ENCODE measurements around the gene COL8A1.
A peak's percentile ranks its signal among the peaks of the same experiment; 100 is the strongest.

The COL8A1 gene

DNA sequence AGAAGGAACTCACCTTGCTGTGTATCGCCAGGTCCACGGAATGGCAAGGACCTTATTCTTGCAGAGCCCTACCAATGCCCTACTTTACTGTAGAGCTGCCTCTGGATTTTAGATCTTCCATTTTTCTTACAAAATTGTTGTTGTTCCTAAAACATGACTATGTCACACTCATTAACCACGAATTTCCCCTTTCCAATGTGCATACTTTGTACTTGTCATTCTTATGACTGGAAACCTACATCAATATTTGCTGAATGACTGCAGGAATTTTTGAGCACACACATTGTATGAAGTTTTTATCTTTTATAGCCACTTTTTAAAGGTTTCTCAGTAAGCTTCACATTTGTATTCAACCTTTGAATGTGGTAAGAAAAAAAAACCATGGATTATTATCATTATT lies 143.4 kb downstream of the COL8A1 start:
- no peak for DNase-seq (ENCODE audit: extremely low read depth in 1 of 2, low read depth in 1 of 2)

DNA sequence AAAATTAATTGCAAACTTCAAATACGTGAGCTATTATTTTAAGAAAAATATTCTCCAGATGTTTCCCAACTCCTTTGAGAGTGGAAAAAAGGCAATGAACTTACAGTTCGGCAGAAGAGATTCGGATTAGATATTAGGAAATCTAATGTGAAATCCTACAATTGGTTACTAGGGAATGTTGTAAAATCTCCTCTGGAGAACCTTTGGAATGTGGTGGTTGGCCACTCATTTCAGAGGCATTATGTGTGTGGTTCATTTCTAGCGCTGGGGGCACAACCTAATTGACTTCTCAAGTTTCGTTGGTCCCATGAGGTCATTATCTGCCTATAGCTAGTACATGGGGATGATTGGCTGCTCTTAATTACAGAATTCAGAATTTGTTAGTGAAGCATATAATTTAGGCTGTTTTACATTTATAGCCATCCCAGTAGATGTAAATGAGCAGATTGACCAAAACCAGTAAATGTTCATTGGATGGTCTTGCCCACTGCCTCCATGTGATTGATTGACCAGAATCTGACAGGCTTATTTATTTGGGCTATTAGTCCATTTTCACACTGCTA lies 144.7 kb downstream of the COL8A1 start:
- no peak for DNase-seq (ENCODE audit: extremely low read depth in 1 of 2, low read depth in 1 of 2)

DNA sequence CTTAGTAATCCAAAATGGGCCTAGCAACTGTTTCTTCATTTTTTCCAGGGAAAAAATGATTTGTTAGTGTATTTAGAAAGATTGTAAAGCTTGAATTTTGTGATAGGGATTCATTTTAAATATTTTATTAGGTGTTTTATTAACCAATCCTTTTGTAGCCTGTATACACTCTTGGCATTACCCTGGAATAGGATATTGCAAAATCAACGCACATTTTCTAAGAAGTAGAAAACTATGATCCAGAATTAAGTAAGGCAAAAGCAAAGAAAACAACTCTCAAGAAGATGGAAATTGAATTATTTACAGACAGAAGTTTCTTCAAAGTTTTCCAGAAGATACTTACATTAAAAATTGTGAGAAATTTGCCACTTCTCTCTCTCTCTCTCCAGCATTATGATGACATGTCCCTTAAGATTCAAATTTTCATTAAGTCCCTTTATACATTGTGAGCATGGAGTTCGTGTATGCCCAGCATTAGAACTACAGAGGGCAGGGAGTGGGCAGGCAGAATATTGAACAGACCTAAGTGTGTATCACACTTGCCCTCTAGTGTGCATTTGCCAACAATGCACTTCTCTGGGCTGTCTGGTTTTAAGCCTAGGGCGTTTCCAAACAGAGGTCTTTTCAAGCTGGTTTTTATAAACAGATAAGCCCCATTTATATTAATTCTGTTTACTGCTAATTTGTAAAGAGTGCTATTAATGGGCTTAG lies 150.8 kb downstream of the COL8A1 start:
- no peak for DNase-seq (ENCODE audit: extremely low read depth in 1 of 2, low read depth in 1 of 2)

DNA sequence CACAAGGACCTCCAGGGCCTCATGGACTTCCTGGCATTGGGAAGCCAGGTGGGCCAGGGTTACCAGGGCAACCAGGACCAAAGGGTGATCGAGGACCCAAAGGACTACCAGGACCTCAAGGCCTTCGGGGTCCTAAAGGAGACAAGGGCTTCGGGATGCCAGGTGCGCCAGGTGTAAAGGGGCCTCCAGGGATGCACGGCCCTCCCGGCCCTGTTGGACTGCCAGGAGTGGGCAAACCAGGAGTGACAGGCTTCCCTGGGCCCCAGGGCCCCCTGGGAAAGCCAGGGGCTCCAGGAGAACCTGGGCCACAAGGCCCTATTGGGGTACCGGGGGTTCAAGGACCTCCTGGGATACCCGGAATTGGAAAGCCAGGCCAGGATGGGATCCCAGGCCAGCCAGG lies 156.1 kb downstream of the COL8A1 start:
- no peak for DNase-seq (ENCODE audit: extremely low read depth in 1 of 2, low read depth in 1 of 2)

DNA sequence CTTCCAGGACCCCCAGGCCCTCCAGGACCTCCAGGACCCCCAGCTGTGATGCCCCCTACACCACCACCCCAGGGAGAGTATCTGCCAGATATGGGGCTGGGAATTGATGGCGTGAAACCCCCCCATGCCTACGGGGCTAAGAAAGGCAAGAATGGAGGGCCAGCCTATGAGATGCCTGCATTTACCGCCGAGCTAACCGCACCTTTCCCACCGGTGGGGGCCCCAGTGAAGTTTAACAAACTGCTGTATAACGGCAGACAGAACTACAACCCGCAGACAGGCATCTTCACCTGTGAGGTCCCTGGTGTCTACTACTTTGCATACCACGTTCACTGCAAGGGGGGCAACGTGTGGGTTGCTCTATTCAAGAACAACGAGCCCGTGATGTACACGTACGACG lies 157.2 kb downstream of the COL8A1 start:
- no peak for DNase-seq (ENCODE audit: extremely low read depth in 1 of 2, low read depth in 1 of 2)

DNA sequence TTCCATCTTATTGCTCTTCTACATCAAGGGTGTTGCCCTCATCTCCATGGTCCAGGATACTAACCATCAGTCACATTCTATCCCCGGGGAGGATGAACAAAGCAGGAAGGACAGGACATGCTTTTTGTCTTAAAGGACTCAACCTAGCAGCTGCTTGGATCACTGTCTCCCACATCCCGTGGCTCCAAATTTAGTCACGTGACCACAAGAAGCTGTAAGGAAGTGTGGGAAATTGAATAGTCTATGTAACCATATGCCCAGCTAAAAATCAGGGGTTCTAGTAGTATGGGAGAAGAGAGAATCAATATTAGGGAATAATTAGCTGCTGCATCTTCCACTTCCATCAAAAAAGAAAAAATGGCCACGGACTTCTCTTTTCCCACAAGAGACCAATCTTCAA lies 161.0 kb downstream of the COL8A1 start:
- DNase-seq (ENCODE audit: extremely low read depth in 1 of 2, low read depth in 1 of 2), result no peak

DNA sequence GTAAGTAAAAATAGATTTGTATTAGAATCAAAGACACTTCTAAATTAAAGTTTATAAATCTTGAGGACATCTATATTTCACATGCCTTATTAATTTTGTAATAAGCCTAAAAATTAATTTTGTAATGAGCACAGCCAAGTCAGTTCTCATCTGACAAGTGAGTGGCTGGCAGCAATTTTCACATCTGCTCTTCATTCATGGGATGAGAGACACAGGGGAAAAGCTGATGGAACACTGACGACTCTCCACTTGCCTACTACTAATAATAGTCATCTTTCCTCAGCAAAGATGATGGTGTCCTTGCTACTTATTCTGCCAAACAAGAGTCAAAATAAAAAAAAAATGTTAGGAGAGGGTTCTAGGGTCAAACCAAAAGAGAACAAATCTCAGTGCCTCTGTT lies 164.9 kb downstream of the COL8A1 start:
- DNase-seq (ENCODE audit: extremely low read depth in 1 of 2, low read depth in 1 of 2), result no peak

DNA sequence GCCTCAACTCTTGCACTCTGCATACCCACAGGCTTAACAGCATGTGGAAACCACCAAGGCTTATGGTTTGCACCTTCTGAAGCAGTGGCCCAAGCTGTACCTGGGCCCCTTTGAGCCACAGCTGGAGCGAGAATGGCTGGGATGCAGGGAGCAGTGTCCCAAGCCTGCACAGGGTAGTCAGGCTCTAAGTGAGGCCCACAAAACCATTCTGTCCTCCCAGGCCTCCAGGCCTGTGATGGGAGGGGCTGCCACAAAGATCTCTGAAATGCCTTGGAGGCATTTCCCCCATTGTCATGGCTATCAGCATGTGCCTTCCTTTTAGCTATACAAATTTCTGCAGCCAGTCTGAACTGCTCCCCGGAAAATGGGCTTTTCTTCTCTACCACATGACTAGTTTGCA lies 166.8 kb downstream of the COL8A1 start:
- DNase-seq (ENCODE audit: extremely low read depth in 1 of 2, low read depth in 1 of 2), result no peak

DNA sequence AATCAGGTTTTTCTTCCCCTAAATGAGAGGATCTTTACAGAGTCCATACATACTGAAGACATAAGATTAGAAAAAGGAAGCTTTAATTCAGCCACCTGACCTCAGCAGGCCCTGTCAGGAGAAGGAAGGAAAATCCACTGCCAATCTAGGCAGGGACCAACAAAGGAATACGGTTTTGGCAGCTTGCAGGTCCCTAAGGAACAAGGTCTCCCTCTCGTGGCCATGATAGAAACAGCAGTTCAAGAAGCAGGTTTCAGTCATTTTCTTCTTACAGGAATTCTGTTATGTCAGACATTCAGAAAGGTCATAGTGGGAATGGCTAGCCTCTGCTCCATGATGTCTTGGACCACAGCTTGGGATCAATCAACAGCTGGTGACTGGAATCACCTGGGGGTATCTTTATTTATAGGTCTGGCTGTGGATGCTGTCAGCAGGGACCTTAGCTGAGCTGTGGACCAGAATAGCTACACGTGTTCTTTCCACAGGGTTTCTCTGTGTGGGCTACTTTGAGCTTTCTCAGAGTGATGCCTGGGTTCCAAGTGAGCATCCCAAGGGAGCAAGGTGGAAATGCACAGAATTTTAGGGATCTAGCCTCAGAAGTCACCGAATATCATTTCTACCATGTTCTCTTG lies 169.9 kb downstream of the COL8A1 start:
- DNase-seq (ENCODE audit: extremely low read depth in 1 of 2, low read depth in 1 of 2), result no peak

DNA sequence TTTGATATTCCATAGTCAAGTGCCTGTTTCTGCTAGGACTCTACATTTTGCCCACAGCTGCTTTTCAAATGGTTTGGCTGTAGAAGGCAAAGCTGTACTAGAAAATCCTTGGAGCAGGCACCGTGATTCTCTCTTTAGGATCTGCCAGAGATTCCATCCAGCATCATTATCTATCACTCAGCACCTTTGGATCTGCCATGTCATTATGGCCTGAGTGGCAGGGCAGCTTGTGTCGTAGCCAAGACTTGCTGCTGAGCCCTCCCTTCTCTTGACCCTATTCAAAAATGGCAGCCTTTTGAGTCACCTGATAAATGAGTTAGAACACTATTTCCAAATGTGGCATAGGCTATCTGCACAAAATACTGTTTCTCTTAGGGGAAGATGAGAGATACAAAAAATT lies 171.2 kb downstream of the COL8A1 start:
- no peak for DNase-seq (ENCODE audit: extremely low read depth in 1 of 2, low read depth in 1 of 2)

DNA sequence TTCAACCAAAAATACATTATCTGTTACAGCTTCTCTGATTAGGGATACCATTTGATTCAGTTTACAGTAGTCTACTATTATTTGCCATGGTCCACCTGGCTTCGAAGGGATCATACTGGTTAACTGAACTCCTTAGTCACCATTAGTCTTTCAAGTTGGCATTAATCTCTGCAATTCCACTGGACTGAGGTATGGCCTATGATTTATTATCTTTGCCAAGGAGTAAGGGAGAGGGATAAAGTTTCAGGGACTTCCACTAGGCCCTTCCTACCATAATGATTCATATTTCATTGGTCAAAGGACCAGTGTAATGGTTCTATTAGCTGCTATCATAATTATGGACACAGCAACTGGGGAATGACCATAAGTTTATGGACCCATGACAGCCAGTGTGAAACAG lies 172.0 kb downstream of the COL8A1 start:
- DNase-seq (ENCODE audit: extremely low read depth in 1 of 2, low read depth in 1 of 2), result no peak

DNA sequence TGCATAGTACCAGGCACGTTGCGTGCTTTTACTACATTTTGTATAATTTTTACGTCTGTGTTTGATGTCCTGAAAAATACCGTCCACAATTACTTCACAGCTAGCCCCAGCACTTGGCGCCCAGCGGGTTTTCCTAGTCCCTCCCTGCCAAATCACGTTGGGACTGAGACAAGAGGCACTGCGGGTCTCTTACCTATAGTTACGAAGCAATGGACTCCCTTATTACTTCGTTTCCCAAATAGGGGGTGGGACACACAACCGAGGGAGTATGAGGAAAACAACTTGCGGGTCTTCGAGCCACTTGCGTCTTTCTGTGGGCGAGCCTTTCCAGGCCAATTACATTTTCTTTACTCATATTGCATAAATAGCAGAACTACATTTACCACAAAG lies 178.6 kb downstream of the COL8A1 start:
- DNase-seq (ENCODE audit: extremely low read depth in 1 of 2, low read depth in 1 of 2), result no peak

DNA sequence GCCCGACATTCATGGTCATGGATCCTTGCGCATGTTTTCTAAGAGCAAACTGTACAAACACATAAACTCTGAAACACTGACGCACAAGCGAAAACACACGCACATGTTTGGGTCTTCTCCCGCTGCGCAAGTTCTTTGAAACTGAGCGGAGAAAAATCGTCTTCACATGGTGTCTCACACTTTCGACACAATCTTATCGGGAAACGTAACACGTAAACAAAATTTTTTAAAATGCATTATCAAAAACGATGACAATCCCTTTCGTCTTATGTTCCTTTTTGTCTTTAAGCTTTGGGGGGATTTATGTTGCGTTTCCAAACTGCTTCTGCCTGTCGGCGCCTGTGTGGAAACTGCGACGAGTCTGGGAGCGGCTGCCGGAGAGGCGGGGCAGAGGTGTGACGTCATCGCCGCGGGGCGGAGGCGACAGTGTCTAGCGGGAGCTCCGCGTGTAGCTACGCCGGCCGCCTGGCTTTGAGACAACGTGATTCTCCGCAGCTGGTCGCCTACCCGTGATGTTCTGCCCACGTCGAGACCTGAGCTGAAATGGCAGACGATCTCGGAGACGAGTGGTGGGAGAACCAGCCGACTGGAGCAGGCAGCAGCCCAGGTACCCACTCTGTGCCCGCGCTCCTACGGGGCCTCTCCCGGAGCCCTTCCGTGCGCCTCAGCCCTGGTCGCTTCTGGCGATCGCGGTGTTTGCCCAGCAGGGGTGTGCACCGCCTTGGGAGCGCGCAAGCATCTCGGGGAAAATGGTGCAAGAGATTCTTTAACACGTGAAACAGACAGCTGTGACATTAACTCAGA lies 179.2 kb downstream of the COL8A1 start, which contains the start of gene CMSS1:
TSS of gene CMSS1 (plus strand) at position 426 of the 804 bp plus-strand sequence.
- peak; percentile 87 to 94 for DNase-seq (ENCODE audit: extremely low read depth in 1 of 2, low read depth in 1 of 2)

DNA sequence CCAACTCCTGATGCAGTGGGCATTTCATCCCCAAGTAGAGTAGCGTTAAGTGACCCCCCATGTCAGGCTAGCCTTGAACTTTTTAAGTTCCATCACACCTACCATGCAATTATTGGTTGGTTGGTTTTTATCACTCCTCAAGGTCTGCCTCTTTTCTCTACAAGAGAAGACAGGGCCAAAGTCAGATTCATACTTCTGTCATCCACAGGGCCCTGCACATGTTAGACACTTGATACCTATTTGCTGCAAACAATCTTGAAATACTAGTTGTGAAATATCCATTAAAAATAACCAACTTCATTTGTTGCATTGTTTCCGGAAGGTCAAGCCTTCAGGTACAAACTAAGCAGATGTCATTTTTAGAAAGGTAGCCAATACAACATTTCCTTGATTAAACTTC lies 180.4 kb downstream of the COL8A1 start:
- DNase-seq (ENCODE audit: extremely low read depth in 1 of 2, low read depth in 1 of 2), result no peak

DNA sequence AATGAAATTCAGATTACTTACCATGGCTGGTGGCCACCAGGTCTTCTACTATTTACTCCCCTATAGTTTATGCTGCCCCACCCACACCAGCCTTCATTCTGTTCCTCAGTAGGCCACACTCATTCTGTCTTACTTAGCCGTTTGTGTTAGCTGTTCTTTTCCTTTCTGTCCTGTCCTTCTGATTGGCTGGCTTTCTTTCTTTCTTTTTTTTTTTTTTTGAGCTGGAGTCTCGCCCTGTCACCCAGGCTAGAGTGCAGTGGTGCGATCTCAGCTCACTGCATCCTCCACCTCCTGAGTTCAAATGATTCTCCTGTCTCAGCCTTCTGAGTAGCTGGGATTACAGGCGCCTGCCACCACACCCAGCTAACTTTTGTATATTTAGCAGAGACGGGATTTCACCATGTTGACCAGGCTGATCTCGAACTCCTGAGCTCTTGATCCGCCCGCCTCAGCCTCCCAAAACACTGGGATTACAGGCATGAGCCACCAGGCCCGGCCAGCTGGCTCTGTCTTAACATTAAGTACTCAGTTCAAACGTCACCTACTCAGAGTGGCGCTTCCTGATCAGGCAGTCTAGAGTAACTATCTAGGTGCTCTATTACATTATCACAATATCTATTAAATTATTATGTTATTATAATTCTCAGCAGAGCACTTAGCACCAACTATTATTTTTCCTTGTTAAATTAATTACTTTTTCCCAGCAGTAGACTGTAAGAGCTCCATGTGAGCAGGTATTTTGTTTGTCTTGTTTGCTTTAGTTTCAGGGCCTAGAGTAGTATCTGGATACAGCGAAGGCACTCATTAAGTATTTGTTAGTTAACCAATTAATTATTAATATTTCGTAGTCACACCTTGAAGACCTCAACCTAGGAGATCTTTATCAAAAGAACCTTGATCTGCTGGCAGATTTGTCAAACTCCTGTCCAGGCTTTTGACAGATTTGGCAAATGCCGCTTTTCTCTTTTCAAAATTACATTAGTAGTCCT lies 185.6 kb downstream of the COL8A1 start:
- DNase-seq (ENCODE audit: extremely low read depth in 1 of 2, low read depth in 1 of 2), result no peak

DNA sequence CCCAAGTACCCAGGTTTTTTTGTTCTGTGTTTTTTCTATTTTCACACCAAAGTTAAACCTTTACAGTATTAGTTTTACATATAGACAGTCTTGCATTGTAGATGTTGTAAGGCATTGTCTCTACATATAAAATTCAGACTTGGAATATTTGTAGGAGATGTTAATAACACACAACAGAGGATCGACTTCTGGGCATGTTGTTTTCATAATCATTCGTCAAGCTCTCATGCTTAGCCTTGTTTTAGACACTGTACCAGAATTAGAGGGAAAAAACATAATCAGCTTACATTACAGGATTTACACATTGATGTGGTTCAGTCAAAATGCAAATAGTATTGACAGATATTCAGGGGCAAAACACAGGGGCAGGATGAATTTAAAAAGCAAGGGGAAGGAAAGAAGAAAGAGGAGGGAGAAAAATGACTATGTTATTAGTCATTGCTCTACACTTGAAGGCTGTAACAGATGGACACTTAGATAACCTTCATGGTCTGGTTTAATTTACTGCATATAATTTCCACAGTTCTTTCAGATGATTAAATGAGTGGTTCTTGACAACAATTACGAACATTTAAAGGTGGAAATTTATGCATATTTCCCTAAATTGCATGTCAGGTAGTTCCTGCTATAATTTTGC lies 186.7 kb downstream of the COL8A1 start:
- no peak for DNase-seq (ENCODE audit: extremely low read depth in 1 of 2, low read depth in 1 of 2)

DNA sequence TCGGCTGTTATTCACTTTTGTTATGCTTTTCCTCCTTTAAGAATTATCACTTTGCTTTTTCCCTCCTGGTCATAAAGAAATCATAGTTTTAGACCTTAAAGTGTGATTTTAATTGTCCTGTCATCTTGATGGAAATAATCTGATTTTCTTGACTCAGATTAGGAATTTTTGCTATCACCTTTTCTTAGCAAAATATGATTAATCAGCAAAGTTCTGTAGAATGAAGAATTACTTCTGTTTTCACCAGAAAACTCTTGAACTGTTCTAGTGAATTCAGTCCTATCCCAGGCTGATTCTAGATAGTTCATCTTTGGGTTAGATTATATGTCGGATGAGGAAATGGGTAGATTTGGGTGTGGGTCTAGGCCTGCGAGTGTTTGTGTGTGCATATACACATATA lies 191.4 kb downstream of the COL8A1 start:
- DNase-seq (ENCODE audit: extremely low read depth in 1 of 2, low read depth in 1 of 2), result no peak

DNA sequence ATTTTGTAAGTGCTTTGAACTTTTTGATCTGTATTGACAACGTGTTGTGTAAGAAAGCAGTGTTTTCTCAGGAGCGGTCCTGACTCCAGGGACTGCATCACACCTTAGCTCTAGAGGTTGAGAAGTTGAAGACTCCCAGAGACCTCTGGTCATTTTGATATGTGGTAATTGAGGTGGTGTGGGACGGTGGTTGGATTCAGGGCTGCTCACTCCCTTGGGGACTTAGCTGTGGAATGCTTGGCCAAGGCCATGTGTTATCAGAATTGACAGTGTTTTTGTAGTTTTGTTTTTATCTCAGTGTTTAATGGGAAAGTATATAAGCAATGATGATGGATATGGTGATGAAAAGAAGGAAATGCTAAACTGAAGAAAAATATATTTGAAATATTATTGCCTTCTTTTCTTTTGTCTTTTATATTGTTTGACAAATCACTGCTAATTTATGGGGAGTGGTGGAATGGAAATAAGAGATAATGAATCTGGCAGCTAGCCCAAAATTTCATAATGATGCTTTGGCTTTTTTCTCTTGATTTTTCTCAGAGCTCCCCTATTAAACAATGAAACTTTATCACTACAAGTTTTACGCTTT lies 195.3 kb downstream of the COL8A1 start:
- no peak for DNase-seq (ENCODE audit: extremely low read depth in 1 of 2, low read depth in 1 of 2)

DNA sequence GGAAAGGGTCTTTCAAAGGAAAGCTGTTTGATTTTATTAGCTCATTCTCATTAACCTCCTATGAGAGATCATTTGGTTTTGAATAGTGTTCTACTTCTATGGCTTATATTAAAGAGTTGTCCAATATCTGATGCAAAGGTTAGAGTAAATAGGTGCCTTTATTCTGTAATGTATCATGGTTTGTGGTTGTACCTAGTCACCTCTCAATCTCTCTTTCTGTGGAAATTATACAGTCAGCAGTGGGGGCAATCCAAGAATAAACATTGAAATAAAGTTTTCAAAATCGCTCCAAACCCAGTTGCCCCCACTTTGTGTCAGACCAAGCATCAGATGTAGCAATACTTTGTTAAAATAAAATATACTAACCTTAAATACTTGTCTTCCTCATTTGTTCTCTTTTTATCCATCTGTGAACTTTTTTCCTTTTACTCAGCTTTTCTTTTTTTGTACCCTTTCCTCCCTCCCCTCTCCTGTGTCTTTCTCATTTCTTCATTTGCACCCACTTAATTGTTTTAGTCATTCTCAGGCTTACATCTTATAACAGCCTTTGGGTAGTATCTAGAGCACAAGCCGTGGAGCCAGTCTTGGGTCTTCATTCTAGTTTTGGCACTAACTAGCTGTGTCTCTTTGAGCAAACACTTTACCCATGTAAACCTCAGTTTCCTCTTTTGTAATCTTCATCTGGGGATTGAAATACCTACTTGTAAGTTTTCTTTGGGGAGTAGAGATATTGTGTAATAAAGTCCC lies 196.0 kb downstream of the COL8A1 start:
- DNase-seq (ENCODE audit: extremely low read depth in 1 of 2, low read depth in 1 of 2), result no peak

All from stimulated activated CD8-positive, alpha-beta memory T cell treated with anti-CD3 and anti-CD28 coated beads, Interleukin-7, amount 100 ng/mL, for 48 hours (primary cell).